Osteocyte (in vitro differentiated cells): ENCODE data around the gene B4GALNT4. TPM values are rescaled to one million over a fixed set of nuclear protein-coding genes. Genes with fewer than 3 reads are reported as not detected.
"Not testable (repeated sequence)": the region's sequence is repeated elsewhere in the genome, so short reads cannot be mapped to it uniquely, and the experiment has no call there.

Source experiments
- DNase-seq: peaks from one replicate; pipeline ENCODE4 v3.0.0; 2021; ENCODE audit warnings: mixed read lengths; ENCODE audit not compliant: unreplicated experiment; ENCODE audit errors: extremely low spot score
- H3K27ac Mint-ChIP-seq: one replicate; pipeline ENCODE4 v1.8.0; 2021; ENCODE audit warnings: mild to moderate bottlenecking, mixed read lengths; ENCODE audit not compliant: unreplicated experiment
- H3K27me3 Mint-ChIP-seq: one replicate; pipeline ENCODE4 v1.8.0; 2021; ENCODE audit warnings: mixed read lengths; ENCODE audit not compliant: unreplicated experiment
- H3K36me3 Mint-ChIP-seq: one replicate; pipeline ENCODE4 v1.8.0; 2021; ENCODE audit warnings: mixed read lengths; ENCODE audit not compliant: unreplicated experiment
- H3K4me1 Mint-ChIP-seq: one replicate; pipeline ENCODE4 v1.8.0; 2021; ENCODE audit warnings: mixed read lengths; ENCODE audit not compliant: unreplicated experiment
- H3K4me3 Mint-ChIP-seq: one replicate; pipeline ENCODE4 v1.8.0; 2021; ENCODE audit warnings: mild to moderate bottlenecking, moderate library complexity, mixed read lengths; ENCODE audit not compliant: unreplicated experiment
- H3K9me3 Mint-ChIP-seq: one replicate; pipeline ENCODE4 v1.8.0; 2021; ENCODE audit warnings: mixed read lengths; ENCODE audit not compliant: unreplicated experiment
- total RNA-seq: library from RNA; stranded (reverse); gene quantifications from 2 replicates; pipeline ENCODE4 v1.2.1, GENCODE V29; 2021
- TF ChIP-seq, protein P1 (sequence below): fragments of 200-600 bp; sonication (generic); IDR thresholded peaks from 2 replicates; pipeline ENCODE4 v1.5.0; 2021; ENCODE audit warnings: antibody characterized with exemption, mild to moderate bottlenecking, moderate library complexity

Gene B4GALNT4
- total RNA-seq, 1 donor from 2014 or later, result 63.3 TPM

DNA sequence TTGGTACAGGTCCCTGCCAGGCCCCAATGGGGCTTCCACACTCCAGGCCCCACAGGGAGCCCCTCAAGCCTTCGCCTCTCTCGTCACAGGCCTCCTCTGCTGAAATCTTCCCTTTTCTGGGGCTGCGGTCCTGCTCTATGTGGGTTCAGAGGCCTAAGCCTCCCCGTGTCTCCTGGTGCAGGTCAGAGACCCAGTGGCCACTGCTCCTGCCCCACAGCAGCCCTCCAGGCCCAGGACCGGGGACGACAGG lies 42.8 kb upstream of the B4GALNT4 start:
- Mint-ChIP-seq H3K4me1 (peaks cover 51% of the 10 kb centered on the region), H3K27me3 (no peaks in the 10 kb centered on the region), H3K27ac (peak overlapping the region; percentile 86), H3K36me3 (no peaks in the 10 kb centered on the region), H3K9me3 (no peaks in the 10 kb centered on the region), H3K4me3 (no peak overlapping the region)
- no peak for DNase-seq
- TF ChIP-seq, protein P1, sequence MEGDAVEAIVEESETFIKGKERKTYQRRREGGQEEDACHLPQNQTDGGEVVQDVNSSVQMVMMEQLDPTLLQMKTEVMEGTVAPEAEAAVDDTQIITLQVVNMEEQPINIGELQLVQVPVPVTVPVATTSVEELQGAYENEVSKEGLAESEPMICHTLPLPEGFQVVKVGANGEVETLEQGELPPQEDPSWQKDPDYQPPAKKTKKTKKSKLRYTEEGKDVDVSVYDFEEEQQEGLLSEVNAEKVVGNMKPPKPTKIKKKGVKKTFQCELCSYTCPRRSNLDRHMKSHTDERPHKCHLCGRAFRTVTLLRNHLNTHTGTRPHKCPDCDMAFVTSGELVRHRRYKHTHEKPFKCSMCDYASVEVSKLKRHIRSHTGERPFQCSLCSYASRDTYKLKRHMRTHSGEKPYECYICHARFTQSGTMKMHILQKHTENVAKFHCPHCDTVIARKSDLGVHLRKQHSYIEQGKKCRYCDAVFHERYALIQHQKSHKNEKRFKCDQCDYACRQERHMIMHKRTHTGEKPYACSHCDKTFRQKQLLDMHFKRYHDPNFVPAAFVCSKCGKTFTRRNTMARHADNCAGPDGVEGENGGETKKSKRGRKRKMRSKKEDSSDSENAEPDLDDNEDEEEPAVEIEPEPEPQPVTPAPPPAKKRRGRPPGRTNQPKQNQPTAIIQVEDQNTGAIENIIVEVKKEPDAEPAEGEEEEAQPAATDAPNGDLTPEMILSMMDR, result no peak

DNA sequence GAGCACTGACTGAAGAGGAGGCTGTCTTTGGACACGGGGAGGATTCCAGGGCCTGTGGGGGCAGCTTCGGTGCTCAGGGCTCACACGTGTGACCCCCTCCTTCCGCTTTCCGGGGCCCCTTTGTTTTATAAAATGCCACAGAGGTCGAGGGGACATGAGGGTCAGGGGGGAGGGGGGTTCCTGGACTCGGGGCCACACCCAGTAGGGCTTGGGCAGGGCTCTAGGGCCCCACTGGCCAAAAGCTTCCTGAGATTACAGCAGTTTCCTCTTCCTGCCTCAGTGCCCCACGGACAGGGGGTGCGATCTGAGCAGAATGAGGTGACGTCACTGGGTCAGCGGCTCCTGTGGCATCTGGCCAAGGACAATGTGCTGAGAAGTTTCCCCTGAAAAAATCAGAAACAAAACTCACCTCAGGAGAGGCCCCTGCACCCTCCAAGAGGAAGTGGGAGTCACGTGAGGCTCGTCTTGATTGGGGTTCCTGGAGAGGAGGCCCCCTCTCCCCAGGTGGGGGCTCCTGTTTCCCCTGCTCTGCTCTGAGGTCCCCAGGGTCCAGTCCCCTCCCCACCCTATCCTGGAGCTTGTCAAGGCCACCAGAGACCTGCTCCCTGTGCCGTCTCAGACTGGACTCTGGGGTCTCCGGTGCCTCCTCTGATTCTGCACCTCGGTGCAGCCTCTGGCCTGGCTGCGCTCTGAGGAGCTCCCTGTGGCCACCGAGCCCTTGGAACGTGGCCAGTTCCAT lies 42.3 kb upstream of the B4GALNT4 start:
- no peaks in the 10 kb centered on the region for H3K27me3 Mint-ChIP-seq
- H3K9me3 Mint-ChIP-seq, result no peaks in the 10 kb centered on the region
- peak overlapping the region; percentile 86 for H3K27ac Mint-ChIP-seq
- peak overlapping the region; percentile 38 for H3K4me3 Mint-ChIP-seq
- TF ChIP-seq, protein P1, result no peak
- no peak for DNase-seq
- peaks cover 51% of the 10 kb centered on the region for H3K4me1 Mint-ChIP-seq
- no peaks in the 10 kb centered on the region for H3K36me3 Mint-ChIP-seq

DNA sequence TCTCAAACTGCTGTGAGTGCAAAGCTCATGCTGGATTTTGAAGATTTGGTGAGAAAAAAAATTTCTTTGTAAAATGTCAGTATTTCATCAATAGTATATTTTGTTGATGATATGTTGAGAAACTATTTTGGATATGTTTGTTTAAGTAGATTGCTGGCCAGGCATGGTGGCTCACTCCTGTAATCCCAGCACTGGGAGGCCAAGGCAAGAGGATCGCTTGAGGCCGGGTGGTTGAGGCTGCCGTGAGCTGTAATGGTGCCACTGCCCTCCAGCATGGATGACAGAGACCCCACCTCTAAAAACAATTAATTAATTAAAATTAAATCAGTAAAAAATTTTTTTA lies 41.7 kb upstream of the B4GALNT4 start:
- Mint-ChIP-seq H3K27me3 (no peaks in the 10 kb centered on the region), H3K4me3 (peak overlapping the region; percentile 38), H3K36me3 (no peaks in the 10 kb centered on the region), H3K9me3 (no peaks in the 10 kb centered on the region), H3K27ac (peak overlapping the region; percentile 86), H3K4me1 (peaks cover 51% of the 10 kb centered on the region)
- DNase-seq, result no peak
- TF ChIP-seq, protein P1, result no peak

DNA sequence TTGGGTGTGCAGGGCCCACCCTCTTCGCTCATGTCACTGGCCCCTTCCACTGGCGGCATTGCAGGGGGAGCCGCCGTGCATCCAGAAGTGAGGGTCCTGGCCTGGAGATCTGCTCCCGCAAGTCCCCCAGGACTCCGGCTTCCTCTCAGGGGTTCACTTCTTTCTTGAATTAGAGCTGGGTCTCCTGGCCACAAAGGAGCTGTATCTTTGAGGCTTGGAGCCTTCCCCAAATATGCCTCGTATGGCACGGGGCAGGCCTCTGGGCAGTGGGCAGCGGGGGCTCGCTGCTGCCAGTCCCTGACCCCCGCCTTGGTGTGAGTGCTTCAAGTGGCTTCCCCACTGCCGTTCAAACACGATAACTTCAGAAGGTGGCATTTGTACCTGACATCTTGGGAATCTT lies 41.3 kb upstream of the B4GALNT4 start:
- TF ChIP-seq, protein P1, result no peak
- Mint-ChIP-seq H3K36me3 (no peaks in the 10 kb centered on the region), H3K27ac (no peak overlapping the region), H3K4me3 (no peak overlapping the region), H3K9me3 (no peaks in the 10 kb centered on the region), H3K27me3 (no peaks in the 10 kb centered on the region), H3K4me1 (peaks cover 51% of the 10 kb centered on the region)
- DNase-seq, result no peak

DNA sequence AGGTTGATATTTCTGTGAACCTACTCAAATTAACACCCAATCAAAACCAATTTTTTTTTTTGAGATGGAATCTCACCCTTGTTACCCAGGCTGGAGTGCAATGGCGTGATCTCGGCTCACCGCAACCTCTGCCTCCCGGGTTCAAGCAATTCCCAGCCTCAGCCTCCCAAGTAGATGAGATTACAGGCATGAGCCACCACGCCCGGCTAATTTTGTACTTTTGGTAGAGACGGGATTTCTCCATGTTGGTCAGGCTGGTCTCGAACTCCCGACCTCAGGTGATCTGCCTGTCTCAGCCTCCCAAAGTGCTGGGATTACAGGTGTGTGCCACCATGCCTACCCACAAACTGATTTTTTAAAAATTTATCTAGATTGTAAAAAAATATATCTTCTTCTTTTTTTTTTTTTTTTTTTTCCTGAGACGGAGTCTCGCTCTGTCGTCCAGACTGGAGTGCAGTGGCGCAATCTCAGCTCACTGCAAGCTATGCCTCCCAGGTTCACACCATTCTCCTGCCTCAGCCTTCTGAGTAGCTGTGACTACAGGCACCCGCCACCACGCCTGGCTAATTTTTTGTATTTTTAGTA lies 40.7 kb upstream of the B4GALNT4 start:
- not testable (repeated sequence) for H3K9me3 Mint-ChIP-seq, H3K27me3 Mint-ChIP-seq, H3K4me3 Mint-ChIP-seq, H3K36me3 Mint-ChIP-seq, DNase-seq, H3K27ac Mint-ChIP-seq
- H3K4me1 Mint-ChIP-seq, result peaks cover 53% of the 10 kb centered on the region
